Limb (tissue), 2 donors: Measurements from ENCODE around the gene MAP7.

ENCODE experiments used
- DNase-seq, 2 donors: peaks; one replicate each; pipeline ENCODE4 v3.0.0-alpha.2; 2016; ENCODE audit errors: extremely low spot score in 2 of 2

The MAP7 gene

DNA sequence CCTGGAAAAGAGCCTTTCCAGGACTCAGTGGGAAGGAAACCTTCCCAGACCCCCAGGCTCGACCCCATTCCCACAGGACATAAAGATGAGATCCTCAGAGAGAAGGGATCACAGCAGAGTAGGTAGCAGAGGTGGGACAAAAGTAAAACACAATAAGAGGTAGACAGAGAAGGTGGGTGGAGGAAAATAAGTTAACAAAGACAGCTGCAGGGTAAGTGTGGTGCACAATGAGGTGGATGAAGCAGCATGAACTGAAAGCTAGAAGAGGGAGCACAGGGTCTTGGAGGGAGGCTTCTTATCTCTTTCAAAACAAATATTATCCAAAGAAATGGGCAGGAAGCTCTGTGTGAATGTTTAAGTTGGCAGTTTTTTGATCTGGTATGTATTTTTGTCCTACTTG, 14.0 kb upstream of the MAP7 start:
- DNase-seq, result no peak

DNA sequence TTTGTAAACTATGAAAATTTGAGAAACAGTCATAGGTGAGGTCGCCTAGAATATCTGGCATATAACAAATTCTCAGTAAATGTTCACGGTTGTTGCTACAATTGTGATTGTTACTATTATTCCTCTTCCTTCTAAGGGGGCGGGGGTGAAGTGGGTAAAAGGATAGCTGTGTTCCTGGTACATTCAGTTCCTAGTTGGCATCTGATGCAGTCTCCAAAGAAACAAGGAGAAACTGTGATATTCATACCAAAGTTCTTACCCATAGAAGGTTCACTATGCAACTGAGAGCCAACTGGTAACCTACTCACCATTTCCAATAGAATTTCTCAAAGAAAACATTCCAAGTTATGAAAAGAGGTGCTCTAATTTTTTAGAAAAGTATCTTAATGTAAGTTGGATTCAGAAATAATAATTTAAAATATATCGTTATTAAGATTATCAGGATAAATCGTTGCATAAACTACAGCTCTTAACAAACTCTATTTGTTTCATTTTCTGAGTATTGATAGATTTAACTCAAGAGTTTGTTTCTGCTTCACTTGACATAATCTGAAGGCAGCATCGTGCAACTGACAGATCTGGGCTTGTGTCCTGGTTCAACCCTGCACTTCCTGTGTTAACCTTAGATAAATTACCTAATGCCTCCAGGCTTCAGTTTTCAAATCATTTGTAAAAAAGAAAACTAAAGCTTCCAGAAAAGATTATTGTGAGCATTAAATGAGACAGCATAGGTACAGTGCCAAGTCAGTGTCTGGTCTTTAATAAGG, 13.3 kb upstream of the MAP7 start:
- DNase-seq, result no peak

DNA sequence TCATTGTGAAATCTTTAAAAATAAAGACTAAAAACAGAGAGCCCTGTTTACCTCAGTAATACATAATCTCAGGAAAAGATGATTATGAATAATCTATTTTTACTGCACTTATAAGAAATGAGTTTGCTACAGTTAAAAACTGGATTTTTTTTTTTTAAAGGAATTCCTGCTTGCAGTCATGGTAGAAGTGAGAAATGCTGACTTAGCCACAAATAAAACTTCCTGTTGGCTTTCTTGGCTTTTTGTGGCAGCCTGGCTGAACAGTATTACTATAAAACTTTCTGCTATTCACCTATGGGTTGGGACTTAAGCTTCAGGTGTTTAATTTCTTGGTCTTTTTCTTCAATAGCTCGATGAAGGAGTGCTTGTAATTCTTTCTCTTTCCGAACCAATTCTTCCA, 12.0 kb upstream of the MAP7 start:
- DNase-seq, result no peak

DNA sequence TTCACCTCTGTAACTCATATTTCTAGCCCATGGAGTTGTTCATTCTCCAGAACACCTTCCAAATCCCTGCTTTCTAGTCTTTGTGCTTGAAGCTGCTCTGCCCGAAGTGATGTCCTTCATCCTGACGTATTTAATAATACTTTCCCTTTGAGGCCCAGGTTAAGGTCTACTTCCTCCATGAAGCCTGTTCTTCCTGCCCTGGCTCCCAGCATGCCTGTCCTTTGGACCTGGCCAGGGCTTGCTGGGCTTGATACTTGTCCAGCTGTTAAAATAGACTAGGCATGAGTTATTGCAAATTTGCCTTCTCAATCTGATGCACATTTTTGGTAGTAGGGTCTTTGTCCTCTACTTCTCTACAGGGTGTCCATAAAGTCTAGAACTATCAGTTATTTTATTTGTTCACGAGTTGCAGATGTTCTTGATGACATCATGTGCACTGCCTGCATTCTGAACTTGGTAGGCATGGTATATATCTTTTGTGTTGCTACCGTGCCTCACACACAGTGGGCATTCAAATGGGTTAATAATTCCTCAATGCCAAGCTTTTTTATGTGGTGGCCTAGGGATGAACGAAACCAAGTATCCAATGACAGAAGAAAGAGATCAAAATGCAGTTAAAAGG, 3.1 kb upstream of the MAP7 start:
- DNase-seq, result no peak

DNA sequence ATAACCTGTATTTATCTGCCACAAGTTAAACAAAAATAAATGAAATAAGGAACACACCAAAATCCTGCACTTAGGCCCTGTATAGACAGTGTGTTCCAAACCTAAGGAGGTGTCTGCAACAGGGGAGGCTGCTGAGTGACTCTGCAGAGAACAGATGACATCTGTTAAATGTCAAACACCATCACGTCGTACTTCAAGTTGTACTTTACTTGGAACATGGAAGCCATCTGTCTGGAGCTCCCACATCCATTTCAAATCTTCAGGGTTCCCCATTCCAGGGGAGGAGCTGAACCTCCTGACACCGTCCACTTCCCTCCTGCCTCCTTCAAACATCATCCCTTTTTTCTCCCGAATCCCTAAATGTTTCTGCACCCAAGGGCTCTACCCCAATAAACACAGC, 1.8 kb upstream of the MAP7 start:
- DNase-seq, result no peak

DNA sequence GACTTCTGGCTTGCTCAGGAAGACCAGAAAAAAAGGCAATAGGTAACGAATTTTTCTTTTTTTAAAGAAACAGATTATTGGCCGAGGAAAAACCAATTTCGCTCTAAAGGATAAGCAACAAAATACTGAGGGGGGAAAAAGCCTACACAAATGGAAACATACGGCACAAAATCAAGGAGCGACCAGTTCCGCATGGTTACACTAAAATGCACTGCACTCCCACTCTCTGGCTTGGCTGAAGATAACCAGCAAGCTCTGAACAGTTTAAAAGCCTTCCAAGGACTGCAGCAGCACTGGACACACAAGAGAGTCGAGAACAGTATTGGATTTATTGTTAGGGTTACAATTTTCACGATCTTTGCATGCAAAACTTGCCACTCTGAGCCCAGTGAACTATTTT, 881 bp upstream of the MAP7 start:
- no peak for DNase-seq

DNA sequence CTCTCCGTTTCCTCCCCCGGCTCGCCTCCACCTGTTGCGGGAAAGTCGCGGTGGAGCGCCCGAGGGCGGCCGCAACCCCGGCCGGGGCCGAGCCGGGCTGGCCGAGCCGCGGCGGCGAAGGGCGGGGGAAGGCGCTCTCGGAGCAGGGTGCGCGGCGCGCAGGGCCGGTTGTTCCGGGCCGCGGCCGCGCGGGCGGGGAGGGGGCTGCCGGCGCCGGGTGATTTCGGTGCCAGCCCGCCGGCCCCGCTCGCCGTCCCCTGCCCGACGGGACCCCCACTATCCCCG, 235 bp downstream of the MAP7 start:
- DNase-seq, result no peak

DNA sequence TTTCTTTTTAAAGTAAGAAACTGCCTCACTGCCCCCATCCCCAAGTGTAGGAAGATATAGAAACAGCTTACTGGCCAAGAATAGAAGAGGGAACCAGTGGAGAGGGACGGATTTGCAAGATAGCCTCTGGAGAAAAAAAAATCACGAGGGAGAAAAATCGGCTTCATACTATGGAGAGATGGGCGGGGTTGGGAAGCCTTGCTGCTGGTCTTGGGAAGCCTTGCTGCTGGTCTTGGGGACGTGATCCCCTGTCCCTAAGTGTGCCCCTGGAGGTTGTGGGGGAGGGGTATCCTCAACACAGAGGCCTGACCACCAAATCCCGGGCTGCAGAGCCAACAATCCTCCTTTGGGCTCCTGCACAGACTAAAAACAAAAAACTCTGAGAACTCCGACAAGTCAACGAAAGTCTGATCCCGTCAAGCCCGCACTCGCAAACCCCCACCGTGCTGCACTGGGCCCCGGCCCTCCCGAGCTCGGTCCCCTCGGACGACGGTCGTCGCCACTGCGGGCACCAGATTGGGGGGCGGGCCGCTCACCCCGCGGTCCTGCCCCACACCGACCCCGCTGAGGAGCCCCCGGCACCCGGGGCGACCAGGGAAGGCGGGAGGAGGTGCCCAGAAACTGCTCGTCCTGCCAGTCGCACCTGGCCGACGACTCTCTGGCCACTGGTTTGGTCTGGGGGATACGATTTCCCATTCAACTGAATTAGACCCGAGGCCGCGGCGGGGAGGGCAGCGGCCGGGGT, 750 bp downstream of the MAP7 start:
- peak in 1 of 2 donors; percentile 48 for DNase-seq

DNA sequence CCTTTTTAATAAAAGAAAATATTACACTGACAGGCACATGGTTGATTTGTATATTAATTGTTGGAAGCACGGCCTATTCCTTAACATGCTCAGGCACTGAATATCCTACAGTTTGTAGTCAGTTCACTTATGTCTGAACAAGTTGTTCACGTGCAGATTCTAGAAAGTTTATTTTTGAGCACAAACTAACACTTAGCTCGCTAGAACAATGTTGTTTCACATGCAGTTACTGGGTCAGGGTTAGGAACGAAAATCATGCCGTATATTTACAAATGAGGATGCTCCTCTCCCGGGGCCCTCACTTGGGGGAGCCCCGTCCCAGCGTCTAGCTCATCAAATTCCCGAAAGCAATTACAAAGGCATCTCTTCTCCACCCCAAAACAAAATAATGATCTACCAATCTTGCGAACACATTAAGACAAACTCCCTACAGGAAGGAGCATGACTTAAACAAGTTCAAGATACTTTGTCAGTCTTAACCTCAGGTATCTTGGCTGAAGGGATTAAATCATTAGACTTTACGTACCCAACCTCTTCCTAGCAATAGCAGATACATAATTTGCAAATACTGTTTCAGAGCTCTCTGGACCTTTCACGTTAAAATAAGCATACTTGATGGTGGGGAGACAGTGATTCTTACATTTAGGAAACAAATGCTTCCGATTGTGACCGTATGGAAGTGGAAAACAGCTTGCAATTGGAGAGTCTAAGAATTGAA, 1.5 kb downstream of the MAP7 start:
- DNase-seq, result no peak

DNA sequence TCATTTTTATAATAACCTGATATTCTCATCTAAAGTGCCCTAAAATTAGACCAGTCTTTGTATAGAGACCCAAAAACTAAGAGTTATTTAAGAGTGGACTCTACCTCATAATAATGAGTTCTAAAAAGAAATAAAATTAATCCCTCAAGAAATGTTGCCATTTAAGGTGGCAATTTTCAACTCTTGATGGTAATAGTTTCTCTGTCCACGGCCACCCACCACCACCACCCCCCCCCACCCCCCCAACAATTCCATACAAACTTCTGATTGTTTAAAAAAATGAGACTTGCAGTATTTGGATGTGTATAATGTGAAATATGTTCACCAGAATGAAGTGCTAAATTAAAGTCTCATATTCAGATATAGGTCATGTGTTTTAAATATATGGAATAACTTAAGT, 2.4 kb downstream of the MAP7 start:
- no peak for DNase-seq

DNA sequence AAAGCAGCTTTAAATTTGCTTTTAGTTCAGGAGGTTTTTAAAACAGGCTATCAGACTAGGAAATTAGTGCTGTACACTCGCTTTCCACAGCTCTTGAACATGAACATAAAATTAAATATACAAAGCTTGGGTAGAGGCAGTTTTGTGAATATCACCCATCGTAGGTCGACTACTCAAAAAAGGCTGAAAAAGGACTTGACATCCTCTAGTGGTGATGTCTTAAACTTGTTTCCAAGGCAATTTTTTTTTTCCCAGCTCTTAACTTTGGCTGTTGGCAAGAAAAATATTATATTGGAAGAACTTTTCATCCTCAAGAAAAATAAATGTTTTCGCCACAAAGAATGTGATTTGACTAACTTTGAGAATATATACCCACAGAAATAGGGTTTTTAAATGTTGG, 2.9 kb downstream of the MAP7 start:
- peak in 1 of 2 donors; percentile 44 for DNase-seq

DNA sequence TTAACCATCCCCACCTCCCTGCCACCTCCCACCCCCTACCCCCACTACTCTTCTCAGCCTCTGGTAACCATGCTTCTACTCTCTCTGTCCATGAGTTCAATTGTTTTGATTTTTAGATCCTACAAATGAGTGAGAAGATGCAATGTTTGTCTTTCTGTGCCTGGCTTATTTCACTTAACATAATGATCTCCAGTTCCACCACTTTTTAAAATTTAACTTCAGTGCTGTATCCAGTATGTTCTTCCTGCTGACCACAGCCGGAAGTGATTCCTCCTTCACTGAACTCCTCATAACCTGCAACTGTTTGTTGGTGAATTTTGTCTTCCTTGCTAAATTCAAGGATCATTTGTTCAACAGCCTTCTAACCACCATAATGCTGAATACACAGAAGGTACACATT, 3.9 kb downstream of the MAP7 start:
- DNase-seq, result no peak

DNA sequence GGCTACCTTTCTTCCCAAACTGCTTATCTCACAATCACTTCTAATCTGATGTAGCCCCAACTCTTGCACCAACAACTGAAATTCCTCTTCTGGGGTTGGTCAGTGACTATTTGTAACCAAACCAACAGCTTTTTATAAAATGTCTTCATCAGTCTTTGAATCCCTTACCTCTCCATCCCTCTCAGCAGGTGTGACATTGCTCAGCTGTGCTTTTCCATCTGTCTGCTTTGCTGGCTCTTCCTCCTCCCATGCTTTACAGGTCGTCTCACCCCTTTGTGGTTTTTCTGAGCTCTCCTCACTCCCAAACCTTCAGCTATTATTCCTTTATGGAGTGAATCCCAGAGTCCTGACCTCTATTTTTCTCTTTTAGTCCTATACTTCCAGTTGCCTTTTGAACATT, 5.9 kb downstream of the MAP7 start:
- no peak for DNase-seq

DNA sequence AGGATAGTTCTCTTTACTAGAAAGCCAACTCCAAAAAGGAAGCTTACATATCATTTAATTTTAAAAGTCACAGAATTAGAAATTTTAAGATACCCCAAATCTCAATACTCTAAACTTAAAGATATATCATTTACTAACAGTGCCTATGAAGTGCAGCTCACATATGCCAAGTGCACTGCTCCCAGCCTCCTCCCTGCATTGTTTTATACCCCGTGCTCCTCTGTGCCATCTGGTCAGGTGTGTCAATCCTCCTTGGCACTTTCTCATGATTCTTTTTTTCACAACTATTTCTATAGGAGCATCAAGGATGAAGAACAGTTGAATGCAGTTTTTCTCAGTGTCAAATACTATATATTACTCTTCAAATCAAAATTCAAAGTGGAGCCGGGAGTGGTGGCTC, 8.8 kb downstream of the MAP7 start:
- no peak for DNase-seq

DNA sequence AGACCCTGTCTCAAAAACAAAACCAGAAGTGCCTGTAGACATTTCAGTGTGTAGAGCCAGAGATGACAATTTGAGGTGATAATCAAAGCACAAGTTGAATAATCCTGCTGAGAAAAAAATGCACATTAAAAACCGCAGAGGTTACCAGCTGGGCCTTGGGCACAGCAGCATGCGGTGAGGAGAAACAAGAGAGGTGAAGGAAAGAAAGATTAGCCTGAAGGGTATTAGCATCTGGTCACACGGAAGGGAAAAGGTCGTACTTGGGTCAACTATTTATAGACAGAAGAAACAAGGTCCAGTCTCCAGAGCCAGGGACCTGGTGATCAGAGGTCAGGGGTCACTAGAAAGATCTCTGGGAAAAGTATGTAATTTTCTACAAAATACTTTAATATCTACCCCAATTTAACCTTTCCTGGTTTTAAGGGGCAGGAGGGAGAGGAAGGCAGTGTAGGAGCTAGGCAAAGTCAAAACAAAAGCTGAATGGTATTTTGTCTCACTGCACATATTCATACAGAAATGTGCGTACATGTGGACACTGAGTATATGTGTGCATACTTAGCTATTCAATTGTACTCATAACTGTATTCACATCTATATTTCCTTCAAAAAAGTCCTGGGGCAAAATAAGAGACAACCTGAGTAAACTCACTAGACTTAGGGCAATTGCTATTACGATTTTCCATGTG, 10.1 kb downstream of the MAP7 start:
- DNase-seq, result no peak

DNA sequence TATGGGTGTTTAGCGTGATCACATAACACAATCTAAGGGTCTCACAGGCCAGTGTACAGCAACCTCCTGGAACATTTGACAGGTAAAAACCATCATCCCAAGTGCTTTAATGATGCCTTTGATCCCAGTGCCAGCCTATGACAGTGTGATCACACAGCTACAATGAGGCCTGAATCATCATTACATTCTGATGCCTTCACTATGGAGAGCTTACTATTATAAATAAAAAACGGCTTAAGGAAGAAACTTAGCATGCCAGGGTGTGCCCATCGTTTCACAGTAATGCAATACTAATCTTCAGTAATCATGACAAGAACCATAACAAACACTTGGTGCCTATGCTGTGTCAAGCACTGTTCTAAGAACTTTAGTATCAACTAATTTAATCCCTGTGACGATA, 11.4 kb downstream of the MAP7 start:
- DNase-seq, result no peak

DNA sequence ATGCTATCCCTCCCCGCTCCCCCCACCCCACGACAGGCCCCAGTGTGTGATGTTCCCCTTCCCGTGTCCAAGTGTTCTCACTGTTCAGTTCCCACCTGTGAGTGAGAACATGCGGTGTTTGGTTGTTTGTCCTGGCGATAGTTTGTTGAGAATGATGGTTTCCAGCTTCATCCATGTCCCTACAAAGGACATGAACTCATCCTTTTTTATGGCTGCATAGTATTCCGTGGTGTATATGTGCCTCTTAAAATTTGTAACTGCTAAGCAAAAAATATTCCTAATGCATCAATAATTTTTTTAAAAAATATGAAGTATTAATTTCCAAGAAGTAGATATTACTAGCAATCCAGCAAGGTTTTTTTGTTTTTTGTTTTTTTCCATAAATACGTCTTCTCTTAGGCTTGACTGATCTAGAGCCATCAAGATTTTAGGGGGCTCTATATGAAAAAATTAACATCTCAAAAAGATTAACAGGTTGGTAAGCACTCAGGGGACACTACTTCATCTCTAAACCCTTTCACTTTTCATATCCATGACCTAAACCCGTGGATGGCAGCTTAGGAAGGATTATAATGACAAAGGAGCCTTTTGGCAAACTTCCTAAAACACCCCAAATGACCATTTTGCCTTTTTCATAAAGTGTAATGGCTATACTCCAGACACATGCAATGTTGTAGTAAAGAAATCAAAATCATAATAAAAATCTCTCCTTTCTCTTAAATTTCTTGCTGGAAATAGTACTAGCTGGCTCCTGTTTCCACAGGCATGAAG, 14.2 kb downstream of the MAP7 start:
- DNase-seq, result no peak

DNA sequence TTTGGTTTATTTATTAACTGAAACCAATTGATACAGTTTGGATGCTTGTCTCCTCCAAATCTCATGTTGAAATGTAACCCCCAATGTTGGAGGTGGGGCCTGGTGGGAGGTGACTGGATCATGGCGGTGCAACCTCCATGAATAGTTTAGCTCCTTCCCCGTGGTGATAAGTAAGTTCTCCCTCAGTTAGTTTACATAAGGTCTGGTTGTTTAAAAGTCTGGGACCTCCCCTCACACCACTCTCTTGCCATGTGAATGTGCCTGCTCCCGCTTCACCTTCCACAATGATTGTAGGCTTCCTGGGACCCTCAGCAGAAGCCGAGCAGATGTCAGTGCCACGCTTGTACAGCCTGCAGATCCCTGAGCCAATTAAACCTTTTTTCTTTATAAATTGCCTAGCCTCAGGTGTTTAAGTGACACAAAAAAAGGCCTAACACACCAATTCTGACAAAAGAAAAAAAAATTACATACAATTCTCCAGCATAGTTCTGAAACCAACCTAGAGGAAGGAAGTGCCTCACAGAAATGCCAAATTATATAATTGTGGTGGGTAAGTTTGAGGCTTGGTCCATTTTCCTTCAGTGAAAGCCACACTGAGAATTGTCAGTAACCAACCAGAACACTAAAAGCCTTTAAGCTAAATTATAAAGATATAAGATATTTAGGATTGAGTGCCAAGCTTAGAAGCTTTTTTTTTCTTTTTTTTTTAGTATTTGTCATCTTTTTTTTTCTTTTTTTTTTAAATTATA, 15.0 kb downstream of the MAP7 start:
- DNase-seq, result no peak

DNA sequence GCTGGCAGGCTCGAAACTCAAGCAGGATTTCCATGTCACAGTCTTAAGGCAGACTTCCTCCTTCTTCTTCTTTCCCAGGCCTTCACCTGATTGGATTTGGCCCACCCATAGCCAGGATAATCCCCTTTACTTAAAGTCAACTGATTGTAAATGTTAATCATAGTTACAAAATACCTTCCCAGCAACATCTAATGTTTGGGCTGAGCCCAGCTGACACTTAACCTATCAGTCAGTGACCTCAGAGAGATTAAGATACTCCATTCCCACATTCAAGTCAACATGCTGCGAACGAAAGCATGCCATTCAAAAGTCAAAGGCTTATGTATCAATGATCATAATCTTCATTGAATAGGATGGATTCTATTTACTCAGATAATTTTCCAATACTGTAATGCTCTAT, 16.0 kb downstream of the MAP7 start:
- no peak for DNase-seq

DNA sequence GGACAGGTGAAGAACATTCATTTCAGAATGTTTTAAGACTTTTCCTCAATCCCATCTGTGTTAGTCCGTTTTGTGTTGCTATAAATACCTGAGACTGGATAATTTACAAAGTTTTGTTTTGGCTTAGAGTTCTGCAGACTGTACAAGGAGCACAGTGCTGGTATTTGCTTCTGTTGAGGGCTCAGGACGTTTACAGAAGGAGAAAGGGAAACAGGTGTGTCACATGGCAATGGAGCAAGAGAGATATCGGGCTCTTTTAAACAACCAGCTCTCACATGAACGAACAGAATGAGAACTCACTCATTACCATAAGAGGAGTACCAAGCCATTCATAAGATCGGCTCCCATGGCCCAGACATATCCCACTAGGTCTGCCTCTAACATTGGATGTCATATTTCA, 16.7 kb downstream of the MAP7 start:
- DNase-seq, result no peak
